Measurements from ENCODE around the gene TMEM209.
"Not testable (repeated sequence)": the region's sequence is repeated elsewhere in the genome, so short reads cannot be mapped to it uniquely, and the experiment has no call there.

GRCh38 chr7:130236361-130236760 lies 31.2 kb upstream of the TMEM209 start:
- TF ChIP-seq POLR2A, CTCF (IDR thresholded peaks at IDR 0.05): not testable (repeated sequence)

Measured in right lobe of liver (tissue), 4 donors.